Omental fat pad (tissue), 4 donors: ENCODE data around the gene SLC27A3. TPM values are rescaled to one million over a fixed set of nuclear protein-coding genes. Genes with fewer than 3 reads are reported as not detected.

Experiments
- ATAC-seq: fragments of 150-250 bp; one replicate; pipeline ENCODE4 v1.9.1; 2016; ENCODE audit warnings: mild to moderate bottlenecking, moderate library complexity; ENCODE audit not compliant: low FRiP score
- DNase-seq: peaks from one replicate; pipeline ENCODE4 v3.0.0-alpha.2; 2019; ENCODE audit warnings: low spot score
- CTCF ChIP-seq, 3 donors: fragments of 450-650 bp; IDR thresholded peaks; one replicate each; pipeline ENCODE4 v1.5.1; 2016 to 2017; ENCODE audit warnings: antibody characterized with exemption in 3 of 3, mild to moderate bottlenecking in 3 of 3, moderate library complexity in 2 of 3
- total RNA-seq, 4 donors: library from RNA; depleted of rRNA; stranded (reverse); fragments of >200 nt; gene quantifications; one replicate each; pipeline ENCODE4 v1.1.0, GENCODE V29; 2016

SLC27A3 gene
- total RNA-seq, 4 donors from 2014 or later = 29.4 to 65.4 (median 40.5) TPM

- no peak for TF ChIP-seq CTCF (IDR thresholded peaks at IDR 0.05)
- DNase-seq (no peak), ATAC-seq (no peak)
Measured at GRCh38 chr1:153771261-153771660, 3.9 kb upstream of the SLC27A3 start.

- ATAC-seq (no peak), DNase-seq (no peak)
- no peak for TF ChIP-seq CTCF (IDR thresholded peaks at IDR 0.05)
Measured at GRCh38 chr1:153771841-153772593, 3.2 kb upstream of the SLC27A3 start.

DNA sequence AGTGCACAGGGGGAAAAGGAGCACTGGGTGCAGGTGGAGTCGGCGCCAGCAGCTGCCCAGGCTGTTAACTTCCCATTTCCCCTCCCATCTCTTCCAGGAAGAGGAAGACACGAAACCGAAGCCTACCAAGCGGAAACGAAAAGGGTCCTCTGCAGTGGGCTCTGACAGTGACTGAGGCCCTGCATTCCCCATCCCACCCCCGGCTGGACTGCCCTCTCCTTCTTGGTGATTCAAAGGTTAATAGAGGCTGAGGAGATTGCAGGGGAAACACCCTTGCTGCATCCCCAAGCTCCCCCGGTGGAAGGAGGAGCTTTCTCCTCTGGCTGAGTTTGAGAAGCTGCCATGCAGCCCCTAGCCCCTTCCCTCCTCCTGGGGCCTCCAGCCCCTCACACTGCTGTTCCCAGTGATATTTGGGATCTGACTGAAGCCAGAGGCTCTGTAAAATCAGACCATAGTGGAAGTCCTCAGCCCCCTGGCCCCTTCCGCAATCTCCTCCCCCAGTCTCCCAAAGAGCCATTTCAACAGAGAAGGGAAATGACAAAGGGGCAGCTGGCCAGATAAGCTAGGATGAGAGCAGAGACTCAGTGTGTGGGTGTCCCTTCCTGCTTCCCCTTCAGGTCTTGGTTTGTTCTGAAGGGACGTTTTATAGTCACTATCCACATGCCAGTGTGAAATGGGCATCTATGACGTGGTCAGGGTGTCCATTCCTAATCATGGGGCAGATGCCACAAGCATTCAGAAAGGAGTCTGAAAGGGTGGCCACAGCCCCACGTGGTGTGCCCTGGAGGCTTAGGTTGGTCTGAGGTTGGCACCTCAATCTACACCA lies 1.9 kb upstream of the SLC27A3 start:
- no peak for TF ChIP-seq CTCF (IDR thresholded peaks at IDR 0.05)
- no peak for ATAC-seq
- DNase-seq = no peak

DNA sequence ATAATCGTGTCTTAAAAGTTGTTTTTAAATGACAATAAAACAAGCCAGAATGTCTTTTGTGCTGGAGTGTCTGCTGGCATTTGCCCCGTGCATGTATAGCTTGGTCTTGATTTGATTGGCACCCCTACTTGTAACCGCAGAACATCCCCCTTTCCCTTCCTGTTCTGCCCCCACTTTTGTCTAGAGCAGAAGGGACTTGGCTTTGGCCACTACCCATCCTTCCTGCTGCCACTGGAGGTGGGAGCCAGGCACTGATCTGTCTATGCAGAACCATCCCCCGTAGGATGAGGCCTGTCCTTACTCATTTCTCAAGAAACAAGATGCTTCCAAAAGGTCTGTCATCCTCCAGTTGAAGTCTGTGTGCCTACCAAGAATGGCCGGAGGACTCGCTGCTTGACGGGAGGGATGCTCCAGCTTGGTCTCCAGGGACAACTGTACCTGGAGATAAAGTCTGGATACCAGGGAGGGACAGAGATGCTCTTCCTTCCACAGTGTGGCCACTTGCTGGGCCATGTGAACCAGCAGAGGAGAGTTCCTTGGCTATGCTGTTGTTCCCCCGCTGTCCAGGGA lies 1.1 kb upstream of the SLC27A3 start:
- ATAC-seq (no peak), DNase-seq (no peak)
- TF ChIP-seq CTCF (IDR thresholded peaks at IDR 0.05) = no peak

DNA sequence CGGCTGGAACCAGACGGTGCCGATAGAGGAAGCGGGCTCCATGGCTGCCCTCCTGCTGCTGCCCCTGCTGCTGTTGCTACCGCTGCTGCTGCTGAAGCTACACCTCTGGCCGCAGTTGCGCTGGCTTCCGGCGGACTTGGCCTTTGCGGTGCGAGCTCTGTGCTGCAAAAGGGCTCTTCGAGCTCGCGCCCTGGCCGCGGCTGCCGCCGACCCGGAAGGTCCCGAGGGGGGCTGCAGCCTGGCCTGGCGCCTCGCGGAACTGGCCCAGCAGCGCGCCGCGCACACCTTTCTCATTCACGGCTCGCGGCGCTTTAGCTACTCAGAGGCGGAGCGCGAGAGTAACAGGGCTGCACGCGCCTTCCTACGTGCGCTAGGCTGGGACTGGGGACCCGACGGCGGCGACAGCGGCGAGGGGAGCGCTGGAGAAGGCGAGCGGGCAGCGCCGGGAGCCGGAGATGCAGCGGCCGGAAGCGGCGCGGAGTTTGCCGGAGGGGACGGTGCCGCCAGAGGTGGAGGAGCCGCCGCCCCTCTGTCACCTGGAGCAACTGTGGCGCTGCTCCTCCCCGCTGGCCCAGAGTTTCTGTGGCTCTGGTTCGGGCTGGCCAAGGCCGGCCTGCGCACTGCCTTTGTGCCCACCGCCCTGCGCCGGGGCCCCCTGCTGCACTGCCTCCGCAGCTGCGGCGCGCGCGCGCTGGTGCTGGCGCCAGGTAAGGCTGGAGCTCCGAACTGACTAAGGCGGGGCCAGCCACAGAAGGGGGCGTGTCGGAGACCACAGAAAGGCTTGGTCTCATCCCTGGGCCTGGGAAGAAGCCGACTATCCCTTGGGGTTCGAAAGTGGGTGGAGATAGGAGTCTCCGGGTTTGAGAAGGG lies 486 bp downstream of the SLC27A3 start:
- TF ChIP-seq CTCF (IDR thresholded peaks at IDR 0.05) = no peak
- no peak for DNase-seq

DNA sequence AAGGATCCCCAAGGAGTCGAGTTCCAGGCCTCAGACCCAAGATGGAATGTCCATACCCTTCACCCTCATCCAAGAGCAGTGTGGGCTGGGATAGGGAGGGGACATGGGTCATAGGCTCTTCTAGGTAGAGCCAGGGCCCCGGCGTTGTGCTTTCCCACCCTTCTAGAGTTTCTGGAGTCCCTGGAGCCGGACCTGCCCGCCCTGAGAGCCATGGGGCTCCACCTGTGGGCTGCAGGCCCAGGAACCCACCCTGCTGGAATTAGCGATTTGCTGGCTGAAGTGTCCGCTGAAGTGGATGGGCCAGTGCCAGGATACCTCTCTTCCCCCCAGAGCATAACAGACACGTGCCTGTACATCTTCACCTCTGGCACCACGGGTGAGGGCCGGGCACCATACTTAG lies 1.1 kb downstream of the SLC27A3 start:
- DNase-seq = no peak
- no peak for TF ChIP-seq CTCF (IDR thresholded peaks at IDR 0.05)
- ATAC-seq = no peak

More for the DNA sequence above, 486 bp downstream of the SLC27A3 start:
- peak; percentile 50 for ATAC-seq
